ENCODE results near the gene CSF2. TPM values are rescaled to one million over a fixed set of nuclear protein-coding genes. Genes with fewer than 3 reads are reported as not detected.

CSF2 gene
- total RNA-seq, 1 donor from 2014 or later, result not detected

GRCh38 chr5:132093271-132093670, 19.7 kb downstream of the CSF2 start:
- no peaks in the 10 kb centered on the region for H3K4me1 Mint-ChIP-seq (ENCODE audit: low read depth, unreplicated experiment)
- H3K27ac Mint-ChIP-seq (ENCODE audit: unreplicated experiment), result no peak overlapping the region
- no peak for DNase-seq
- H3K36me3 Mint-ChIP-seq (ENCODE audit: unreplicated experiment), result no peaks in the 10 kb centered on the region
- H3K4me3 Mint-ChIP-seq (ENCODE audit: unreplicated experiment), result no peak overlapping the region
- peaks cover 8% of the 10 kb centered on the region for H3K27me3 Mint-ChIP-seq (ENCODE audit: unreplicated experiment)
- peaks cover 5% of the 10 kb centered on the region for H3K9me3 Mint-ChIP-seq (ENCODE audit: unreplicated experiment)
- TF ChIP-seq CTCF (IDR thresholded peaks at IDR 0.05; ENCODE audit: partially characterized antibody, unreplicated experiment), result no peak

GRCh38 chr5:132094393-132095076, 20.9 kb downstream of the CSF2 start:
- peaks cover 5% of the 10 kb centered on the region for H3K27me3 Mint-ChIP-seq (ENCODE audit: unreplicated experiment)
- H3K36me3 Mint-ChIP-seq (ENCODE audit: unreplicated experiment), result no peaks in the 10 kb centered on the region

GRCh38 chr5:132095077-132095410, 21.5 kb downstream of the CSF2 start:
- H3K4me3 Mint-ChIP-seq (ENCODE audit: unreplicated experiment), result no peak overlapping the region
- TF ChIP-seq CTCF (IDR thresholded peaks at IDR 0.05; ENCODE audit: partially characterized antibody, unreplicated experiment), result no peak

More at GRCh38 chr5:132094393-132095076, 20.9 kb downstream of the CSF2 start:
- Mint-ChIP-seq H3K27ac (ENCODE audit: unreplicated experiment) (no peak overlapping the region), H3K9me3 (ENCODE audit: unreplicated experiment) (peaks cover 5% of the 10 kb centered on the region), H3K4me3 (ENCODE audit: unreplicated experiment) (no peak overlapping the region), H3K4me1 (ENCODE audit: low read depth, unreplicated experiment) (no peaks in the 10 kb centered on the region)
- TF ChIP-seq CTCF (IDR thresholded peaks at IDR 0.05; ENCODE audit: partially characterized antibody, unreplicated experiment), result no peak
- no peak for DNase-seq

GRCh38 chr5:132095424-132095972, 21.9 kb downstream of the CSF2 start:
- Mint-ChIP-seq H3K36me3 (ENCODE audit: unreplicated experiment) (no peaks in the 10 kb centered on the region), H3K4me3 (ENCODE audit: unreplicated experiment) (no peak overlapping the region), H3K9me3 (ENCODE audit: unreplicated experiment) (peaks cover 5% of the 10 kb centered on the region), H3K4me1 (ENCODE audit: low read depth, unreplicated experiment) (no peaks in the 10 kb centered on the region), H3K27me3 (ENCODE audit: unreplicated experiment) (peaks cover 5% of the 10 kb centered on the region), H3K27ac (ENCODE audit: unreplicated experiment) (no peak overlapping the region)
- DNase-seq, result no peak
- TF ChIP-seq CTCF (IDR thresholded peaks at IDR 0.05; ENCODE audit: partially characterized antibody, unreplicated experiment), result no peak

More at GRCh38 chr5:132095077-132095410, 21.5 kb downstream of the CSF2 start:
- H3K9me3 Mint-ChIP-seq (ENCODE audit: unreplicated experiment), result peaks cover 5% of the 10 kb centered on the region
- H3K27ac Mint-ChIP-seq (ENCODE audit: unreplicated experiment), result no peak overlapping the region
- DNase-seq, result no peak
- H3K4me1 Mint-ChIP-seq (ENCODE audit: low read depth, unreplicated experiment), result no peaks in the 10 kb centered on the region
- H3K27me3 Mint-ChIP-seq (ENCODE audit: unreplicated experiment), result peaks cover 5% of the 10 kb centered on the region
- no peaks in the 10 kb centered on the region for H3K36me3 Mint-ChIP-seq (ENCODE audit: unreplicated experiment)

GRCh38 chr5:132096904-132097303, 23.3 kb downstream of the CSF2 start:
- Mint-ChIP-seq H3K4me3 (ENCODE audit: unreplicated experiment) (no peak overlapping the region), H3K9me3 (ENCODE audit: unreplicated experiment) (peaks cover 5% of the 10 kb centered on the region), H3K27ac (ENCODE audit: unreplicated experiment) (no peak overlapping the region), H3K36me3 (ENCODE audit: unreplicated experiment) (no peaks in the 10 kb centered on the region), H3K27me3 (ENCODE audit: unreplicated experiment) (peaks cover 5% of the 10 kb centered on the region), H3K4me1 (ENCODE audit: low read depth, unreplicated experiment) (no peaks in the 10 kb centered on the region)
- no peak for DNase-seq
- TF ChIP-seq CTCF (IDR thresholded peaks at IDR 0.05; ENCODE audit: partially characterized antibody, unreplicated experiment), result no peak

Data from glutamatergic neuron (in vitro differentiated cells).